8988T (cell line): Measurements from ENCODE around the gene PRRC2B.

Experiments
- DNase-seq: peaks from one replicate; pipeline ENCODE4 v3.0.0; 2011

PRRC2B gene

DNA sequence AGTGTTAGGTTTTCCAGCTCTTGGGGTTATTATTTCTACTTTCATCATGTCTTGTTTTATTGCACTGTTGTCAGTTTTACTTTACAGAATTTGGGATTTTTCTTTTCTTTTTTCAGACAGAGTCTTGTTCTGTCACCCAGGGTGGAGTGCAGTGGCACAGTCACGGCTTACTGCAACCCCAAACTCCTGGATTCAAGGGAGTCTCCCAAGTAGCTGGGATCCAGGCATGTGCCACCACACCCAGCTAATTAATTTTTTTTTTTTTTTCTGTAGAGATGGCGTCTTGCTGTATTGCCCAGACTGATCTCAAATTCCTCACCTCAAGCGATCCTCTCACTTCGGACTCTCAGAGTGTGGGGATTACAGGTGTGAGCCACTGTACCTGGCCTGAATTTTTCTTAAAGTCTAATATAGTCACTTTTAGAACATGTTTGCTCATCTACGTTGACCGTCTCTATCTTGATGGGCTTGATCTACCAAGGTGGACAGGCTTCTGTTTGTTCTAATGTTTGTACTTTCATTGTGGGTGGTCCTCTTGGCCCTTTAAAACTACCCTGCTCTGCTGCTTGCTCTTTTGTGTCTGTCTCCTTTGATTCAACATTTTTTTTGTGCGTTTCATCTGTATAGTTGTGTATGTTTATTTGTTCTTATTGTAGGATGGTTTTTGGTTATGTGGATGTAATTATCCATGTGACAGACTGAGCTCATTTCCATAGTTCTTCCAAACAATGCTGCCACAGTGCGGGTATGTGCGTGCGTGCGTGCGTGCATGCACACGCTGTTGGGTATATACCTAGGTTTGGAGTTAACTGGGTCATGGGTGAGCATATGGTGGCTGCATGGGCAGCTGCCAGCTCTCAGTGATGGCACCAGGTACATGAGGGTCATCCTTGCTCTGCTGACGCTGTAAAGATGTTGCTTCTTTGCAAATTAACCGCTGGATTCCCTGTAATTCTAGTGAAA lies 18.1 kb downstream of the PRRC2B start:
- no peak for DNase-seq

DNA sequence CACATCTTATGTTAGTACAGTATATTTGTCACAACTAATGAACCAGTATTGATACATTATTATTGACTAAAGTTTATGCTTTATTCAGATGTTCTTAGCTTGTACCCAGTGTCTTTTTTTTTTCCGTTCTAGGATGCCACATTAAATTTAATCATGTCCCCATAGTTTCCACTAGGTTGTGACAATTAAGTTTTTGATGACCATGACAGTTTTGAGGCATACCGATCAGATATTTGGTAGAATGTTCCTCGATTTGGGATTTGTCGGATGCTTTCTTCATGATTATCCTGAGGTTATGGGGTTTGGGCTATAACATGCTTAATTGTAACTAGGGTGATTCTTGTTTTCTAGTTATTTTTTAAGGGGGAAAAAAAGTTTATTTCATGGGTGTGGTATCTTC lies 22.6 kb downstream of the PRRC2B start:
- no peak for DNase-seq

DNA sequence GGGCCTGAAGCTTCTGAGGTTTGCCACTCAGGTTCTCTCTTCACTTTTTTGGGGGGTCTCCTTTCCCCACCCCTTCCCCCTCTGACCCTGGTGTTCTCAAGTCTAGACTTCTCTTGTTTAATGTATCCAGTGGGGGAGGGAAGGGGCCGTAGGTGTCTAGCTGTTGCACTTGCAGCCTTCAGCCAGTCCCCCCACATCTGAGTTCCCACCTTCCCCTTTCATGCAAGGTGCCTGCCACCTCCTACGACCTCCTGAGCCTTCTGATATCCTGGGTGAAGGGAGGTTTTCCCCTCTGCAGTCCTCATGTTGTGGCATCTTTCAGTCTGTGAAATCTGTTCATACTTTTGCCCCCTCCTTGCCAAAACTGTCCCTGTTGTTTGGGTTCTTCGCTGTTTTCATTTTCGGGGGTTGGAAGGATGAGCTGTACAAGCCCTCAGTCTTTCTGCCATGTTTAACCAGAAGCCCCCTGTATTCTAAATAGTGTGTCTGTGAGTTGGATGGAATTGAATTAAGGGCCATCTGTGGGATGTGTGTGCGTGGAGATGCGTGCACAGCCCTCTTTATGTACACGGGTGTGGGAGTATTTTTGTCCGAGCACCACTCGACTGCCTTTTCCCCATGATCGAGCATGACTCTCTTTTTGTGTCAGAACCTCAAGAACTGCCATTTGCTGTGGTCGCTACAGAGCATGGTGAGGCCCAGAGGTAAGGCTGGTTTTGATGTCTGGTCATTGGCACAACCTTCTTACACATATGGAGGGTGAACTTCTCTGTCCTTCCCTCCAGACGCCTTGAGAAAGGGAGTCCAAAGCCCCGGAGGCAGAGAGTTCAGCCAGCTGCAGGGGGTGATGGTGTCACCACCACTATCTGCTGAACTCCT lies 23.6 kb downstream of the PRRC2B start:
- no peak for DNase-seq

DNA sequence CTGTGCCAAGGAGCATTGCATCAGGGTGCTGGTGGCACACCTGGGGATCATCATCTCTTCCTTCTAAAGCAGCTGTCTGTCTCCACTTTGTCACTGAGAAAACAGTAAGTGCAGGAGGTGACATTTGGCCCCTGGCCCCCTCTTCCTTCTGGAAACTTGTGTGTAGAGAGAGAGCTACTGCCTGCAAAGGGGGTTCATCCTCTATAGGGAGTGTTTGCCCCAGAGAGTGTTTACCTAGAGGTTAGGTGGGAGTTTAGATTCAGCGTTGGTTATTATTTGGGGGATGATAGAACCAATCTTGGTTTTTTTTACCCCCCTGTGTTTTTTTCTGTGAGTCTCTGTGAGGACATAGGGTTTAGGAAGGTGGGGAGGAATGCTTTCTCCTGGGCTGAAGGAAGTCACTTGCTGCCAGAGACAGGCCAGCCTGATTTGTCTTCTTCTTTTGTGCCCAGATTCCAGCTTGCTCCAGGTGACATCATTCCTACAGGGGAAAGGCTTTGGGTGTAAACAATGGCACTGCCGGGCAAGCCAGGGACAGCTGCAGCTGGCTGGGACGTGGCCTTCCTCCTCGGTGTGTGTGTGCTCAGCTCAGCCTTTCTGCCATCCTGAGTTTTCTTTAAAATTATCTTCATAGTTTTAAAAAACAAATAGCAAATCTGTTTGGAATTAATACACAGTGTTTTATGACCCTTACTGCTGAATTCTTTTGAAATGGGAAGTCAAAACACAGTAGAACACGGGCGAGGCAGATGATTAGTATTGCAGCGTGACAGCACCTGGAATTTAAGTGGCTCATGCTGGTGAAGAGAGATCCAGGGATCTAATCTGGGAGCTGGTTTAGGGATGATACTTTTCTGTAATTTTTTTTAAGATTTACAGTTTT lies 24.5 kb downstream of the PRRC2B start:
- DNase-seq, result no peak

DNA sequence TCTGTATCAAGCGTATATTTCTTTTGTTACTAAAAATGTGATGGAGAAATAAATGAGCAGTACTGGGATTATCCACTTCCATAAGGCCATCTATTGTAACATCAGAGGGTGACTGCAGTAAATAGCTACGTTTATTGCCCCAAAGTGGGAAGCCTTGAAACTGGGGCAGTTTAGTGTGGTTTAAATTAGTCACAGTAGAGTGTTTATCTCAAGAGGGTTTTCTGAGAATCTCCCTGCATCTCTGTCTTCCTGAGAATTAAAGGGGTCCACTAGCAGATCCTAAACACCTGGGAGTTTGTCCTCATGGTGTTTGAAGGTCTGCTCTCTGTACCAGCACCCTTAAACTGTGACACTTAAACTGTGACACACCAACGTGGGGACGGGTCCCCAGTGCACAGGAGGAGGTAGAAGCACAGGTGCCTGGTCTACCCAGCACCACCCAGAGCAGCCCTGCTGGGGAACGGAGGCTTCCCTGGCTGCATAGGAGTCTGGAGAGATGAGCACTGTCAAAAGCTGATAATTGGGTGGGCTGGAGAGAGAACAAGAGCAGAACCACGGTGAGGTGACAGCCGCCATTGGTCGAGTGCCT lies 25.2 kb downstream of the PRRC2B start:
- no peak for DNase-seq

DNA sequence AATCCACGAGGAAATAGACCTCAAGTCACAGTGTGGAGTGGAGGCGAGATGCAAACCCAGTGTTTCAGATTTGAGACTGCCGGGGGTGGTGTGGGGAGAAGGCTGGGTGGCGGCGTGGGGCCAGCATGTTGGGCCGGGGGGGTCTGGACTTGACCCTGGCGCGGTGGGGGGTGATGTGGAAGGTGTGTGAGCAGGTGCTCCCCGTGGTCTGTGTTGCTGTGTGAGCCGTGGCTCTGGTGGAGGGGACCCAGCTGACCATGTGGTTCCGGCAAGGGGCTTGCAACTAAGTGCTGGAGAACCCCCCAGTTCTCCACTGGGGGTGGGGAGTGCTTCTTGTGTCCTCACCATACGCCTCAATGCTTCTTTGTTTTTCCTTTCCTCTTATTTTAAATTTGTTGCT lies 25.8 kb downstream of the PRRC2B start:
- DNase-seq, result no peak

DNA sequence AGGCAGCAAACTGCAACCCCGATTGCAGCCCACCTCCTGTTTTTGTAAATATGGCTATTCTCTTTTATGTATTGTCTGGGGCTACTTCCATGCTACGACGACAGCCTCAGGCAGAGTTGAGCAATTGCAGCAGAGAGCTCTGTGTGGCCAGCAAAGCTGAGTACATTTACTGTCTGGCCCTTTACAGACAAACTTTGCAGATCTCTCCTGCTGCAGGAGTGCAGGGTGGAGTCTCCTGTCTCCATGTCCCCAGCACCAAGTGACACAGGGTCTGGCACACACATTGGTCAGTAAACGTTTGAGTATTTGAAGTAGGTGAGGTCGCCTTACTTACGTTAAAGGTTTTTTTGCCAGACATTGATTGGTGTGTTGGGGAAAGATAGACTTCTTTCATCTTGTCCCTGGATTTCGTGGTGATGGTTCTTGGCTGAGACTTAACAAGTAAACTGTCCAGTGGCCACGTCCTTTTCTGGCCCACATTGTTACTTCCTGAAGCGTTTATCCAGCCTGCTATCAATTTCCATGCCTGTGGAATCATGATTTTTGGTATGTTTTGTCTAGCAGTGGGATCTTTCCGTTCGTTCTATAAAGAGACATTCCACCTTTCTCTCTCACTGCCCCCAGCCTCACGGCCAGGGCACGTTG lies 27.2 kb downstream of the PRRC2B start:
- no peak for DNase-seq

DNA sequence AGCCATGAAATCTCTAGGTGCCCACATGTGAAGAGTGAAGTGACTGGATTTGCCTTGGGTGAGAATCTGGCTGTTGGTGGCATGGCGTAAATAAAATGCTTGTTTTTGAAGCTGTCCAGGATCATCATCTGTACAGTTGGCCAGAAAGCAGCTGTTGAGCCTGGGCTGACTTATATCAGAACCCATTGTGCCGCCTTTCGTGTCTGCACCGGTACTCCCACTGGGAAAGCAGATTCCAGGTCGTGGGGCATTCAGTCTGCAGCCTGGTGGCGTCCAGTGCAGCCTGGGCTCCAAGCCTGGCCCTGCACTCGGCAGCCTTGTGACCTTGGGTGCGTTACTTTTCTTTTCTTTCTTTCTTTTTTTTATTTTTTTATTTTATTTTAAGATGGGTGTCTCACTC lies 27.8 kb downstream of the PRRC2B start:
- DNase-seq, result no peak

DNA sequence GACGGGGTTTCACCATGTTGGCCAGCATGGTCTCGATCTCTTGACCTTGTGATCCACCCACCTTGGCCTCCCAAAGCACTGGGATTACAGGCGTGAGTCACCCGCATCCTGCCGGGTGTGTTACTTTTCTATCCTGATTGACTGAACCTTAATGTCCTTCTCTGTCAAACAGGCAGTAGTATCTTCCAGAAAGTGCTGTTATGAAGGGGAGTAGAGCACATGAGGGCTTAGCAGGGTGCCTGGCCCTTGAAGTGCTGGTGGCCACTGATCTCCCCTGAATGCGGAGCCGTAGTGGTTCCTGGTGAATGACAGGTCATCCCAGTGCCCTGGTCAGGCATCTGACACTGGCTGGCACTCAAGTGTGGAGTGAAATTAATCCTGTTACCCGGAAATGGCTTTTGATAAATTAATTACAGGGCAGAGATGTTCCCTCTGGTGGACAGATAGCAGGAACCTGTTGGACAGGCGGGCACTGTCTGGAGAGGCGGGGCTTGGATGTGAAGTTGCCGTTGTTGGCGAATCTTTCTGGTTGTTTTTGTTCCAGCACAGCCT lies 28.4 kb downstream of the PRRC2B start:
- no peak for DNase-seq

DNA sequence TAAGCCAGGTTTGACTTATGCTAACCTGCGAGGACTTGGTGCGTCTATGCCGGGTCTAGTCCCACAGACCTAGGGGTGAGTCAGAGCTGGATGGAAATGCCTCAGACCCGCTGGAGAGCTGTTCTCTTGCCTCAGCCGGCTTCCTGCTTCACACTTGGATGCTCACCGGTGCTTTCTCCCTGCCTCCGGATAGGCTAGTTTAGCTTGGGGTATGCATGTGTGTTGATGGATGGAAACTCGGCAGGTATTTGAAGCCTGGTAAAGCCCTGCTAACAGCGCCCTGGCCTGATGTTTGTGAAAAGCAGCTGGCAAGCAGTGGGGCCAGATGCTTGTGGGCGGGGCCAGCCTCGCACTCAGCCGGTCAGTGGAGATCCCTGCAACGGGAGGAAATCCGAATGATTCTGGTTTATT lies 29.3 kb downstream of the PRRC2B start:
- DNase-seq, result peak; percentile 61

DNA sequence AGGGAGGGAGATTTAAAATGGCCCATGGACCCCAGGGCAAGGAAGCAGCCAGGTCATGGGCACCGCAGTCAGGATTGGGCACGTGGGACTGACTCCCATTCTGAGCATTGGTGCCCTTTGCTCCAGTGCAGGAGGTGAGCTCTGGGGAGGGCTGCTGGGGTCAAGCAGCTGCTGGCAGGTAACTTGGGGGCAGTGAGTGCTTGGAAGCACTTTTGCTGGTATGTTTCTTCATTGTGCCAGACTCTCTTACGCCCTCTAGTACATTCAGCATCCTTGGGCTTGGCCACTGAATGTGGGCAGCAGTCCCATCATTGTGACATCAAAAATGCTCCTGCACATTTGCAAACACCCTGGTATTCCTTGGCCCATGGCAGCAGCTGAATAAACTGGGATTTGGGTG lies 32.7 kb downstream of the PRRC2B start:
- no peak for DNase-seq

DNA sequence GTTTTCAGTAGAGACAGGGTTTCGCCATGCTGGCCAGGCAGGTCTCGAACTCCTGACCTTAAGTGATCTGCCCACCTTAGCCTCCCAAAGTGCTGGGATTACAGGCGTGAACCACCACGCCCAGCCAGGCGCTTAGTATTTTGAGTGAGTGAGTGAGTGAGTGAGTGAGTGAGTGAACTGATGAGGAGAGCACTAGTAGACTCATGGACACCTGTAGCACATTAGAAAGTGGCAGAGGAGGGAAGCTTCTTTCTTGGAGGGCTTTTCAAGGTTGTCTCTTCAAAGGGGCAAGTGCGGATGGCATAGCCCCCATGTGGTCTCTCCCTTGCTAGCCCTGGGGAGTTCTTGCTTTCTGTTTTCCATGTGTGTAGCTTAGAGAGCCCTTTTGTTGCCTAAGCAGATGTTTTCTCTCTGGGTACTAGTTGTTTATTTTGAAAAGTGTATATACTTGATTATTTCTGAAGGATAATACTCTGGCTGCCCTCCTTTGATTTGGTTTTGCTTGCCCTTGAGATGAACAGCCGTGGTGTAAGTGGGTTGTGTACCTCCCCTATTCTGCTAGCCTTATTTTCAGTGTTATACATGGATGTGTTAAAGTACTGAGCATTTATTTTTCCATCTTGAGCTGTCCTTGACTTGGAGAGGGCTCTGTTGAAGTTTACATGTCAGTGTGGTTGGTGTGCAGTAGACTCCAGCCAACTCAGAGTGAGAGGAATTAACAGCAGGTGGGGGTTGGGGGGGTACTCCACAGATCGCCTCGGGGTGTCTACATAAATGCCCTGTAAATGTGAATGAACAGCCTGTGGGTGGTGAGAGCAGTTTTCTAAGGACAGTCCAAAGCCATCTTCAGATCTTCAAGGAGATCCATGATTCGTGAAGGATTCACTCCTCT lies 35.5 kb downstream of the PRRC2B start:
- DNase-seq, result no peak

DNA sequence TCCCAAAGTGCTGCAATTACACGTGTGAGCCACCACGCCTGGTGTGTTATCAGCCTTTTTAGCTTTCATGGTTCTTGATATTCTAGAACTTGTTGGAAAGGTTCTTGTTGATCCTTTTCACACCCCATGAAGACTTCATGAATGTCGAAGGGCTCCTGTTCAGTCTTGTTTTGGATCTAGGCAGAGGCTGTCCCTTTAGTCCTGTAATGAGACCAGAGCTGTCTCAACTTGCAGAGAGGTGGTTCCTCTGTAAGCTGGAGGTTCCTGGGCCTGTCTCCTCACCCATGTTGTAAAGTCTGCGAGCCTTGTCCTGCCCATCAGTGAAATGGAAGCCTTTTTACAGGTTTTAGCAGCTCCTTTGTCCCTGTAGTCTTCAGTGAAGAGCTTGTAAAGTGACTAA lies 38.2 kb downstream of the PRRC2B start:
- no peak for DNase-seq

DNA sequence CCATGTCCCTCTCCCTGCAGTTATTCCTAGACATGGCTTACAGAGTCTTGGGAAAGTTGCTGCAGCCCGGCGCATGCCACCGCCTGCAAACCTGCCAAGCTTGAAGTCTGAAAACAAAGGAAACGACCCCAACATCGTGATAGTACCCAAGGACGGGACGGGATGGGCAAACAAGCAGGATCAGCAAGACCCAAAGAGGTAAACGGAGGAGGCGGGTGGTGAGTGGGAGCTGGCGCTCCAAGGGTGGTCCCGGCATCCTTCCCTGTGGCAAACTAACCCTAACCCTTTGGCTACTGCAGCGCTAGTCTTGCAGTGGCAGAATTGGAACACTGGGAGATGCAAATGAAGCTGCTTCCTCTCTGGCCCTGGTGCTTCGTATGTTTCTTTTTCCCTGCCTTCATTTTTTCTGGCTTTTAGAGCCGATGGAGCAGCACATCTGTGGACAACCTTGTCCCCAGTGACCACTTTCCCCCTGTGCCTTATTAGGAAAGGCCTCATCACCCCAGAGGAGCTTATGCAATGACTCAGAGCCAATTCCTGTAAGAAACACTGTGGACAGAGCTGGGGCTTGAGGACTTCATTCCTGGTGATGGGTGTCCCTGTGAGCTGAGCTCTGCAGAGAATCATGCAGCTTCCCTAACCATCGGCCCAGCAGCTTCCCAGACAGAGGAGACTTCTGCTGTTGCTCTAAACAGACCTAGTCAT lies 38.9 kb downstream of the PRRC2B start:
- DNase-seq, result no peak

DNA sequence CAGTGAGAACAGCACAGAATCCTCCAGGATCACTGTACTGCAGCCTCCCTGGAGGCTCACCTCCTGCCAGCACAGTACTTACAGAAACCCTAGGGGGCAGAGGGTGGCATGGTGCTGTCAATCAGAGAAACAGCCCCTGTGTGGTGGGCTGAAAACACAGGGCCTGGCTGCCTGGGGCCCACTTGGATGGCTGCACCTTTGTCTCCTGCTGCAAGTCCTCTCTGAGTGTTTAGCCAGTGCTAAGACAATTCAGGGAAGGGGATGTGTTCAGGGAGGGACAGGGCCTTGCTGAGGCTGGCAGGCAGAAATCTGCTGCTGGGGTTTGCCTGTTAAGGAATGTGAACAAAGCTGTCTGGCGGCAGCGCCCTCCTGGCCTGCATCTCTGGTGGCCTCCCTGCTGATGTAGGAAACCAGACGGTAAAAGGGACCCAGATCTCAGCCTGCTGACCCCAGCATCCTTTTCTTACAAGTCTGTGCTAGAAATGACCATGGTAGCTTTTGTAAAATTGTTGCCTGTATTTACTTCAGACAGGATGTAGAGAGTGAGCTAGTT lies 39.5 kb downstream of the PRRC2B start:
- DNase-seq, result no peak

DNA sequence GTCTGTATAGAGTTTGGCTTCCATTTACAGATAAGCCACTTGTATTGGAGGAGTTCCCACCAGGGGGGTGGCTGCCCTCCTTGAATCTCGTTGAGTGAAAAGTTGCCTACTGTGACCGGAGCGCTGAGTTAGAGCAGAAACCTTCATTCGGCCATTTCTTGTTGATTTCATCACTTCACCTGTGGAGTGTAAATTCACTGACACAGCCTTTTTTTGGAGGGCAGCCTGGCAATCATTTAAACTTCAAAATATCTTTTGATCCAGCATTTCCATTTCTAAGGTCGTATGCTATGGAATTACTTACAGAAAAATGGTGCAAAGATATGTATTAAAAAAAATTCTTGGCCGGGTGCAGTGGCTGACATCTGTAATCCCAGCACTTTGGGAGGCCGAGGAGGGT lies 40.8 kb downstream of the PRRC2B start:
- DNase-seq, result no peak

DNA sequence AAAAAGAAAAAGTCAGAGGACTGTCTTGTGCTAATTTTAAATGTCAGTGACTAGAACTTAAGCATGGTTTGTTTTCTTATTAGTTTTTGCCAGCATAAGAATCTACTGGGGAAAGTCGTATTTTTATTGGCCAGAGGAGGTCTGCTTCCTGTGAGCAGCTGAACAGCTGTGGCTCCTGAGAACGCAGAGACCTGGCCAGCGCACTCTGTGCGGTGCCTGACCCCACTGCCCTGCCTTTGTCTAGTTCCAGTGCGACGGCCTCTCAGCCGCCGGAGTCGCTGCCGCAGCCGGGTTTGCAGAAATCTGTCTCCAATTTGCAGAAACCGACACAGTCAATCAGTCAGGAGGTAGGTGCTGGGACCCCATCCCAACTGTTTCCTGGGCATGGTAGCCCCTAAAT lies 42.5 kb downstream of the PRRC2B start:
- no peak for DNase-seq

DNA sequence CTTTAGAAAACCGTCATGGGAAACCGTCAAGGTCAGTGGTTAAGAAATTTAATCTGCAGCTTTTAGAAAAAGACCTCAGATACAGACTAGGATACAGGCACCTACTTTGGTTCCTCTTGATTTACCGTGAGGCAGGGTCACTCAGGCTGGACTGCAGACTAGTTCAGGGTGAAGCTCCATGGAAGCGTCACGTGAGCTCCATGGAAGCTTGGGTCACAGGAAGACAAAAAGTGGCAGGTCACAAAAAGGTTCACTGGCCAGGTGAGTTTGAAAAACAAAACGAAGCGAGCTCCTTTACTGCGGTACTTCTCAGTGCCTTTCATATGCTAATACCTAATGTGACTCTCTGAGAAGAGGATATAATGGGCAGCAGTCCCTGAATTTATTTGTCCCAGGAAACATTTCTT lies 43.0 kb downstream of the PRRC2B start:
- DNase-seq, result no peak

DNA sequence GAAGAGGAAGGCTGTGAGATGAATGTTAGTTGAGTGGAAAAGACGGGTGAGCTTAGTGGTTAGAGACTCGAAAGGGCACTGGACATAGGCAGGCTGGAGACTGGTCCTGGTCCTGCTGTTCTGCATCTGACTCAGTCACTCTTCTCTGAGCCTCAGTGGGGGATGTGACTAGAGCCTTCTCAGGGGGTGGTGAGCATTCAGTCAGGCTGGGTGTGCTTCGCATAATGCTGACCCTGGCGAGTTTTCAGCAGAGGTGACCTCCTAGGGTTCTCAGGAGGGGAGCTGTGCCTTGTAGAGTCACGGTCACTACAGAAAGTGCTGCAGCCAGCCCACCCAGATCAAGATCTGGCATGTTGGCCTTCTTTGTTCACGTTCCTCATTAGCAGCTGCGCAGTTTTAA lies 44.3 kb downstream of the PRRC2B start:
- no peak for DNase-seq

DNA sequence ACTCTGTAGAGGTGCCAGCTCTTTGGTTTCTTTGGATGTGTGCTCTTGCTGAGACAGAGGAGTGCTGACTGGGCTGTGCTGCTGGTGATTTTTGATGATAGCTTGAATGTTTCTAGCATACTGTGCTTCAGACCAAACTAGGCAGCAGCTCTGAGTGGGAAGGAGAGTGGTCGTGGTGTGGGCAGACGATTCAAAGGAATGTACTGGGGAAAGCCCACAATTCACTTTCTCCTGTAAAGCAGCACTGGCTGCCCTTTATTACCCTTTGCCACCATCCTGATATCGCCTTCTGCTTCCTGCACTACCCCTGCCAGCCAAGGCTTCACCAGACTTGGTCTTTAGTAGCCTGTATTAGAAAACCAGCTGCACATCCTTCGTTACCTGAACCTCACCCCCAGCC lies 45.3 kb downstream of the PRRC2B start:
- no peak for DNase-seq
